Right atrium auricular region (tissue), 2 donors: ENCODE results near the gene ANKMY2. TPM values are rescaled to one million over a fixed set of nuclear protein-coding genes. Genes with fewer than 3 reads are reported as not detected.

ENCODE experiments used
- DNase-seq: peaks from one replicate; pipeline ENCODE4 v3.0.0-alpha.2; 2019; ENCODE audit warnings: low spot score
- H3K27ac ChIP-seq, 2 donors: fragments of 200-600 bp; sonication (generic); 1 replicate in 1 of 2; 2 replicates in 1 of 2; pipeline ENCODE4 v1.5.1; 2016 to 2019
- H3K27me3 ChIP-seq, 2 donors: fragments of 200-600 bp; sonication (generic); one replicate each; pipeline versions ENCODE4 v1.5.1 to v1.6.0; 2017 to 2019
- H3K36me3 ChIP-seq: fragments of 200-600 bp; sonication (generic); one replicate; pipeline ENCODE4 v1.5.1; 2016
- H3K4me1 ChIP-seq, 2 donors: fragments of 200-600 bp; sonication (generic); one replicate each; pipeline versions ENCODE4 v1.5.1 to v1.6.0; 2017 to 2019
- H3K4me3 ChIP-seq, 2 donors: fragments of 200-600 bp; sonication (generic); 1 replicate in 1 of 2; 2 replicates in 1 of 2; pipeline ENCODE4 v1.5.1; 2017 to 2019; ENCODE audit warnings: mild to moderate bottlenecking in 1 of 2, moderate library complexity in 1 of 2
- H3K9me3 ChIP-seq, 2 donors: fragments of 200-600 bp; sonication (generic); one replicate each; pipeline ENCODE4 v1.5.1; 2019
- CTCF ChIP-seq, 2 donors: fragments of 200-600 bp; sonication (generic); IDR thresholded peaks; one replicate each; pipeline ENCODE4 v1.5.1; 2019; ENCODE audit warnings: antibody characterized with exemption in 2 of 2
- total RNA-seq, 2 donors: library from RNA; depleted of rRNA; stranded (reverse); fragments of >200 nt; gene quantifications; one replicate each; pipeline ENCODE4 v1.1.0, GENCODE V29; 2016

The ANKMY2 gene
- total RNA-seq, 2 donors from 2014 or later: 20.8 to 33.7 TPM

GRCh38 chr7:16594676-16595075, 50.9 kb downstream of the ANKMY2 start:
- H3K4me3 ChIP-seq: no peak overlapping the region
- H3K27ac ChIP-seq: no peak overlapping the region
- H3K36me3 ChIP-seq: no peaks in the 10 kb centered on the region
- H3K27me3 ChIP-seq: no peaks in the 10 kb centered on the region
- H3K9me3 ChIP-seq: no peaks in the 10 kb centered on the region
- no peaks in the 10 kb centered on the region for H3K4me1 ChIP-seq
- no peak for DNase-seq
- TF ChIP-seq CTCF (IDR thresholded peaks at IDR 0.05): no peak

- no peaks in the 10 kb centered on the region for H3K4me1 ChIP-seq
- no peak for DNase-seq
- no peak for TF ChIP-seq CTCF (IDR thresholded peaks at IDR 0.05)
- no peaks in the 10 kb centered on the region for H3K36me3 ChIP-seq
- H3K27me3 ChIP-seq: no peaks in the 10 kb centered on the region
- no peak overlapping the region for H3K27ac ChIP-seq
- H3K4me3 ChIP-seq: no peak overlapping the region
- H3K9me3 ChIP-seq: no peaks in the 10 kb centered on the region
These were observed 51.5 kb downstream of the ANKMY2 start for GRCh38 chr7:16594061-16594460.

DNA sequence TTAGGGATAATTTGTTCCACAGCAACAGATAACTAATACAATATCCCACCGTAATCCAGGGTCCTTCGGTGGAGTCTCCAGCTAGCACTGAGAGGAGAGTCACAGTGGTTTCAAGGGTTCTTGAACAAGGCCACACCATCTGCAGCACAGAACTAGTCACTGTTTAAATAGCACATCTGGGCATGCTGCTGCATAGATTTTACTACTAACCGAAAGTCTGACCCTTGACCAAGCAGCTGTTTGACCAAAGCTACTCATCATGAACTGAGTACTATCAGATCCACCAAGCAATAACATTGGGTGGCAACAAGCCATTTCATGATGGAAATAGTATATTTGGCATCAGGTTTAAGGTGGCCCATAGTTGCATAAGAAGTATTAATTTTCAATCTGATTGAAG, 53.2 kb downstream of the ANKMY2 start:
- TF ChIP-seq CTCF (IDR thresholded peaks at IDR 0.05): no peak
- Histone ChIP-seq H3K27me3 (no peaks in the 10 kb centered on the region), H3K36me3 (no peaks in the 10 kb centered on the region), H3K4me1 (no peaks in the 10 kb centered on the region), H3K4me3 (no peak overlapping the region), H3K27ac (no peak overlapping the region), H3K9me3 (no peaks in the 10 kb centered on the region)
- no peak for DNase-seq

DNA sequence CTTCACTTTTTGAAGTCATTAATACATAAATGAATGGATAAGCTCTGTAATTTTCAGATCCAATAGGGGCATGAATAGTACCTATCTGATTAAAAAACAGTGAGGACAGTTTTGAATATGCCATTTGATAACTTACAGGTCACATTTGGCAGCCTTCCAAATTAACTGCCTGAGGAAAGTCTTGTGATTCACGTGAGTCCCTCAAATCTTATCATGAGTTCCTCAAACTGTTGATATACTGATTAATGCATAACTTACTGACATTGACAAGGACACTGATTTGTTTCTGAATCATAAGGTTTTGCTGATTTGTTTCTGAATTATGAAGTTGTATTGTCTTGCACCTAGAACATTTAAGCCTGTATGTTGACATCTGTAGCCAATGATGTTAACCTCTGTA, 55.1 kb downstream of the ANKMY2 start:
- no peaks in the 10 kb centered on the region for H3K4me1 ChIP-seq
- H3K4me3 ChIP-seq: no peak overlapping the region
- DNase-seq: no peak
- no peaks in the 10 kb centered on the region for H3K36me3 ChIP-seq
- TF ChIP-seq CTCF (IDR thresholded peaks at IDR 0.05): no peak
- no peak overlapping the region for H3K27ac ChIP-seq
- H3K9me3 ChIP-seq: no peaks in the 10 kb centered on the region
- H3K27me3 ChIP-seq: no peaks in the 10 kb centered on the region

DNA sequence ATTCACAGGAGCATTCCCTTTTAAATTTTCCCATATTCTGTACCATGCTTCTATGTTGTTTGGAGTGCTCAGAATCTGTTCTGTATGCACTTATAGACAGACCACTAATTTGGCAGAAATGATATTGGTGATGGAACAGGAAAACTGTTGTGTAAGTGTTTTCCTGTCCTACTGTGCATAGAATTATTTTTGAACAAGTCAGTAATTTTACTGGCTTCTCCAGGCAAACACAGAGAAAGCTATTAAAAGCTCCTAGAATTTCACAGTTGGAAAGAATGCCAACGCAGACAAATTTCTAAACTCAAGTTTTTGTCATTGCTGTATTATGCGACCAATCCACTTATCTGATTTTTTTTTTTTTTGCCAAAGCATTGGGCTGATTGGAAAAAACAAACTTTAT, 55.7 kb downstream of the ANKMY2 start:
- H3K4me3 ChIP-seq: no peak overlapping the region
- H3K9me3 ChIP-seq: no peaks in the 10 kb centered on the region
- DNase-seq: no peak
- no peak overlapping the region for H3K27ac ChIP-seq
- no peak for TF ChIP-seq CTCF (IDR thresholded peaks at IDR 0.05)
- no peaks in the 10 kb centered on the region for H3K27me3 ChIP-seq
- no peaks in the 10 kb centered on the region for H3K36me3 ChIP-seq
- H3K4me1 ChIP-seq: no peaks in the 10 kb centered on the region

DNA sequence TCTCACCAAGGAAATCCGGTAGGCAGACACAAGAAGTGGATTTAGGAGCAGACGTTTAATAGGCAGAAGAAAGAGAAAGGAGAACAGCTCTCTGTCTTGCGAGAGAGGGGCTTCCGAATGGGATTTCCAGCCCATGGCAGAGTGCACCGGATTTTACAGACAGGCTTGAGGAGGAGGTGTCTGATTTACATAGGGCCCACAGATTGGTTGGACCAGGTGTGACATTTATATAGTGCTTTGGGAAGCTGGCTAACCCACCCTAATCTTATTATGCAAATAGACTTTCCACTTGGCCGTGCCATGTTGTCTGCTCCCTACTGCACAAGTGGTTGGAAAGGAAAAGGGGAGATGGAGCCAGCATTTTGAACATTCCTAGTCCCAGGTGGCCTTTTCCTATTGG, 57.8 kb downstream of the ANKMY2 start:
- no peak for TF ChIP-seq CTCF (IDR thresholded peaks at IDR 0.05)
- Histone ChIP-seq H3K9me3 (no peaks in the 10 kb centered on the region), H3K27ac (no peak overlapping the region), H3K4me3 (peak overlapping the region in 1 of 2 donors; percentile 10), H3K4me1 (no peaks in the 10 kb centered on the region), H3K27me3 (no peaks in the 10 kb centered on the region), H3K36me3 (no peaks in the 10 kb centered on the region)
- no peak for DNase-seq
